ENCODE results near the gene AP2S1.
A peak's percentile ranks its signal among the peaks of the same experiment; 100 is the strongest.
"Not testable (repeated sequence)": the region's sequence is repeated elsewhere in the genome, so short reads cannot be mapped to it uniquely, and the experiment has no call there.

Gene AP2S1

GRCh38 chr19:46867170-46867569, 16.5 kb upstream of the AP2S1 start:
- no peak for DNase-seq

DNA sequence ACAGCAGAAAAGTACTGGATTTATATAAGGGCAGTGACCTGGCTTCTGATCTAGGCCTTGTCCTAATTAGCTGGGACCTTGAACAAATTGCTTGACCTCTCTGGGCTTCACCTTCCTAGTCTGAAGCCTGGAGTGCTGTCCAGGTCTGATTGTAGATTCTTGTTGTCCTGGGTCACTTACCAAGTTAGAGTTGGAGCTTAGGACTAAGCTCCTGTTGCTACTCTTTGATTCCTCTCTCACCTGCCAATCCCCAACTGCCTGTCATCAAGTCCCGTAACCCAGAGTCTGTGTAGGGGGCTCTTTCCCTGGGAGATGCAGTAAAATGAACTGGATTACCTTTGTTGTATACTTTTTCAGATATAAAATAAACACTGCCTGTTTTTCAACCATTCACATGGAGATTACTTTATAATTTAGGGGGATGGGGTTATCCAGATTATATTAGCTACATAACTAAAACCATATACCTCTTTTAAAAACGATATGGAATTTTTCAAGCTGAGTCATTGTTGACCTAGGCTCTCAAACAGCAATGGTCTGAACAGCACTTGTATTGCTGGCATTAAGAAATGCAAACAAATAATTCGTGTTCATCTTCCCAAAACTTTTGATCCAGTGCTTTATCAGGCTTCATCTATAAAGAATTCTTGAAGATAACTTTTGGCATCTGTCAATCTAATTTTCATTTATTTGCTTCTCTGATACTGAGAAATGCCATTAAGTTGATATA, 15.9 kb upstream of the AP2S1 start:
- no peak for DNase-seq

DNA sequence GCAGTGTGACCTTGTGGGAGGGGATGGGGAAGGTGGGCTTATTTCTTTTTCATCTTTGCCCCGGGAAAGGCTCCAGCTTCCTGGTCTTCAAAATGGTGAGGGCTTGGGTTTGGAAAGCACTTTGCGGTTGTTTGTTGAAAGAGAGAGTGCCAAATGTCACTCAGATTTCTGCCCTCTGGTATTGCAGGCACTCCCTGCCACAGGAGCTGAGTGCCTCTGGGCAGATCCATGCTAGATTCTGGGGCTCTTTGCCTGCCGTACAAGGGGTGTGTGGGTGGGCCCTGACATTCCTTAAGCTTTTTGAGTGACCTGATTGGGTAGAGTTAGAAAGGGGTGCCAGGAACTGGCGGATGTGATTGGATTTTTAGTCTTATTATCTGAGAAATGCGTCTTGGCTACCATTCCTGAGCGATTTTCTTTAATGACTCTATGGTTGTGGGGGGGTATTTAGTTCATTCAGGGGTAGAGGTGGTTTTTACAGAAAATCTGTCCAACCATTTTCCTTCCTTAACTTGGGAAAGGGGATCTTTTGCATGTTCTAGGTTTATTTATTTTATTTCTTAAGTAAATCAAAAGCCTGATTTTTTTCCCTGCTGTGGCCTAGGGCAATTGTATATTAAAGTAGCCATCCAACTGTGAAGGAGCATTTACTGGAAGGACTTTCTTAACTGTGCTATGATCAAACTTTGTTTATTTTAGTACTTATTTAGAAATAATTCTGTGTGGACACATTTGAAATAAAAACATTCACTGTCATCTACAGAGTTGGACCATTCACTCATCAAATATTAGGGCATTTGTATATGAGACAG, 13.4 kb upstream of the AP2S1 start:
- DNase-seq = no peak

DNA sequence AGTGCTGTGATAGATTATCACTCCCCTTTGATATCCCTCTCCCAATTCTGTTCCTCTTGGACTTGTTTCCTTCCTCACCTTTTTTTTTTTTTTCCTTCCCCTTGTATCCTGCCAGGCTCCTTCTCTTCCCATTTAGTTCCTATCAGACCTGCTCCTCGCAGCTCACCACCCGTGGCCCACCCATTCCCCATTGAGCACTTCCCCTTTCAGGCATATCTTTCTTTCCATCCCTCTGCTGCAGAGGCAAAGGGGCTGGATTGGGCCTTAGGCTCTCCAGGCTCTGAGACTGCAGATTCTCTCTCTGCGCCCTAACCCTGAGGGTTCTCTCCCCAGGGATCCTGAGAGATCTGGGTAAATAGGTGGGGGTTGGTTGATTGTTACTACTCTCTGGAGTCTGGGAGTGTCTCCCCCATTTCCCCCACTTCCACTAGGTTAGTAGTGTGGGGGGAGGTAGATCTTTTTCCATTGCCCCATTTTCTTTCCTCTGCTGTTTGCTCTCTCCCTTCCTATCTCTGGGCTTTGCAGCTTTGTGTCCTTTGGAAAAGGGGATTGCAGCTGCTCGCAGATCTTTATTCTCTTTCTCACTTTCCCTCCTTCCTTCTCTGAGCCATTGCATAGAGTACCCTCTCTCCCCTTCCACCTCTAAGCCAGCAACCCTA, 12.5 kb upstream of the AP2S1 start:
- DNase-seq = no peak

DNA sequence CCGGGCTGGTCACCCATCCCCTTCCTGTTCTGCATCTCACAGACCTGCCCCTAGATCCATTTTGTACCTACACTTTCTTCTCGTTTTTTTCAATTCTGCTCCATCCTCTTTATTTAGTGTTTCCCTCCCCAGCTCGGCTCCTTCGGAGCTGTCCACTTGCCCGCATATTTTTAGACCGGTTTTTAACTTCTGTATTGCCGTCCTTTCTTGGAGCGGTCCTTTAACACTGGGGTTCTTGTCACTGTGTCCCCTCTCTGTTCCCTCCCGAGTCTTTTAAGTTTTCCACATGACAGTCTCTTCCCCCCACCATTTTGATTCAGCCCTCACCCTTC, 11.8 kb upstream of the AP2S1 start:
- no peak for DNase-seq

DNA sequence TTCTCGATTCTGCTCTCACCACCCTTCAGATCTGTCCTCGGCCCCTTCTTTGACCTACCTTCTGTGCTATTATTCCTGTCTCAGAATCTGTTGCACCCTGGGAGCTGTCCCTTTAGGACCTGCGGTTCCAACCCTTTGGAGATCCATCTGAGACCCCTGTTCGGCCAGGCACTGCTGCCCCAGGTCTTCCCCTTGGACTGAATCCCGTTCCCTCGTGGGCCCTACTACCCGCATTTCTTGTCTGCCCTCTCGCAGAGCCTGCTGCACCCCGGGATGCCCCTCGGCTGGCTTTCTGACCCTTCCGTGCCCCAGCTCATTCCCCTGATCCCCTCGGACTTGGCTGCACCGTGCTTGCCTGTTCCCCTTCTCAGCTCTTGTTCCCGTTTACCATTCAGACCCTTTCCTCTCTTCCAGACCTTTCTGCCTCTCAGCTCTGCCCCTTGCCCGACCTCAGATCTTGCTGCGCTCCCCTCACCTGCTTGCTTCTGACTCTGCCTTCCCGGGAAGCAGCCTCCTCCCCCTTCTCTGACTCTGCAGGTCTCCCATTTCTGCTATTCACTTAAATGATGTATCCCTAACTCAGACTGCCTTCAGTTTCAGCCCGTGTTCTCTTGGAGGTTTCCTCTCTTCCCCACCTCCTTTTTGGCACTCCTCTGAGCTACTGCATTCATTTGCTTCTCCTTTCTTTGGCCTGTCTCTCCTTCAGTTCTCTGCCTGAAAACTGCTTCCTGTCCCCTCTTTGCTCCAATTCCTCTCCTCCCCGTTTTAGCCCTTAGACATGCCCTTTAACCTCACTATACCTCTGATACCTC, 11.3 kb upstream of the AP2S1 start:
- DNase-seq = peak; percentile 14

DNA sequence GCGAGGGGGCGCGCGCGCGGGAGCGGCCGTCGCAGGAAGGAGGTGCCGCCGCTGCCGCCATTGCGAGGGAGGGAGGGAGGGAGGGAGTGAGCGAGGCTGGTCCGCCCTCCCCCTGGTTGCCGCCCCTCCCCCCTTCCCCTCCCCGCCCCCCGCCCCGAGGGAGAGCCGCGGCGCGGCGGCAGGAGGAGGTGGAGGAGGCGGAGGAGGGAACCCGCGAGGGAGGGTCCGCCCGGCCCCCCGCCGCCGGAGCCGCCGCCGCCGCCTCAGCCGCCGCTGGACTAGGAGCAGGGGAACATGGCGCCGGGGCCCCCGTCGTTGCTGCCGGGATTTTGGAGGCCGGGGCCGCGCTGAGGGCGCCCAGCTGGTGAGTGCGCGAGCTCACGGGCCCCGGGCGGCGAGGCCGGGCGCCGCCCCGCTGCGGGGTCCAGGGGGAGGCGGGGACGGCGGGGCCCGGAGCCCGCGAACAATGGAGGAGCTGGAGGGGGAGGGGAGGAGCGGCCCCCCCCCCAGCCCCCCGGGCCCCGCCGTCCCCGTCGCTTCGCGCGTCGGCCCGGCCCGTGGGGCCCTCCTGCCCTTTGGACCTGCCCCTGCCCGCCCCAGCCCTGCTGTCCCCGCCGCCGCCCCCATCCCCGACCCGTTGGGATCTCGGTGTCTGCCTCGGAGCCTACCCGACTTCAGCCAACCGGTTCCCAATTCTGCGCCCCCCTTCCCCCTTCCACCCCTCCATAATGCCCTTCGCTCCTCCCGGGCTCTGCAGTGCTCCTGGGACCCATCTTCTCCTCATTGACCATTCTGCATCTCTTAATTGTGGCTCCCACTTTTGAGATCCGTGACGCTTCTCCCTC, 10.4 kb upstream of the AP2S1 start, which contains the start of gene ARHGAP35:
Gene ARHGAP35 (plus strand): TSS at position 152 of the 845 bp plus-strand sequence. CDS start 57,679 bp downstream, outside the sequence.
- peak; percentile 27 for DNase-seq

- DNase-seq = peak; percentile 96
Measured at GRCh38 chr19:46860125-46860845, 9.6 kb upstream of the AP2S1 start.

GRCh38 chr19:46859637-46860124, 9.0 kb upstream of the AP2S1 start:
- no peak for DNase-seq

- peak; percentile 94 for DNase-seq
Measured at GRCh38 chr19:46856062-46857022, 5.7 kb upstream of the AP2S1 start.

- DNase-seq = not testable (repeated sequence)
Measured at GRCh38 chr19:46854698-46855097, 4.1 kb upstream of the AP2S1 start.

GRCh38 chr19:46852830-46853229, 2.2 kb upstream of the AP2S1 start:
- DNase-seq = no peak

GRCh38 chr19:46849610-46850009, 1.0 kb downstream of the AP2S1 start:
- DNase-seq = no peak

DNA sequence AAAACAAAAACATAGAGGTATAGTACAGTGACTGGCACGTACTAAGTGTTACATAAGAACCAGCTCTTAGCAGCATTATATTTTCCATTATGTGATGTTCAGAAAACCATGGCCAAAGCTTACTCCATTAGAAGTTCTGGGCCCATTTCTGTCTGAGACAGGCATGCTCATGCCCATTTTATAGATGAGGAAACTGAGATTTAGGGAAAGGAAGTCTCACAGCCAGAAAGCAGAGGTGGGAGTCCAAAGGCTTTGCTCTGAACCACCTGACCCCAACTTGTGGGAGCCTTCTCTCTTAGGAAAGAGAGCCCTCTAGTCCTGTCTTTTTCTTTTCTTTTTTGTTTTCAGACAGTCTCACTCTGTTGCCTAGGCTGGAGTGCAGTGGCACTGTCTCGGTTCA, 2.3 kb downstream of the AP2S1 start:
- DNase-seq = no peak

GRCh38 chr19:46847528-46847927, 3.1 kb downstream of the AP2S1 start:
- no peak for DNase-seq

DNA sequence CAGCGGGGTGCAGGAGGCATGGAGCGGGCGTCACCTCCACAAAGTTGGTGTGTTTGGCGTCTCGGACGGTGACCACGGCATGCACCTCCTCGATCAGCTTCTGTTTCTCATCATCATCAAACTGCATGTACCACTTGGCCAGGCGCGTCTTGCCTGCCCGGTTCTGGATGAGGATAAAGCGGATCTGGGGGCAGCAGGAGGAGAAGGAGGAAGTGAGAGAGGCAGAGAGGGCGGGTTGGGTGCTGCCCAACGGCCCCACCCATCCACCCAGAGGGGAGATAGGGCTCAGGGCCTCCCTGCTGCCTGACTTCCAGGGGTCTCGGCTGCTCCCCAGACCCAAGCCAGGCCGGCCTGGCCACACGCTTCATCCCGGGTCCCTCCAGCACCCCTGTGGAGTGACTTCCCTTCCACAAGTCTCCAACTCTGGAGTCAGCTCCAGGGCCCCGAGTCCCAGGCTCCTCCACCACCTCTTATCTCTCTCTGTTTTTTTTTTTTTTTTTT, 4.6 kb downstream of the AP2S1 start:
- DNase-seq = no peak

DNA sequence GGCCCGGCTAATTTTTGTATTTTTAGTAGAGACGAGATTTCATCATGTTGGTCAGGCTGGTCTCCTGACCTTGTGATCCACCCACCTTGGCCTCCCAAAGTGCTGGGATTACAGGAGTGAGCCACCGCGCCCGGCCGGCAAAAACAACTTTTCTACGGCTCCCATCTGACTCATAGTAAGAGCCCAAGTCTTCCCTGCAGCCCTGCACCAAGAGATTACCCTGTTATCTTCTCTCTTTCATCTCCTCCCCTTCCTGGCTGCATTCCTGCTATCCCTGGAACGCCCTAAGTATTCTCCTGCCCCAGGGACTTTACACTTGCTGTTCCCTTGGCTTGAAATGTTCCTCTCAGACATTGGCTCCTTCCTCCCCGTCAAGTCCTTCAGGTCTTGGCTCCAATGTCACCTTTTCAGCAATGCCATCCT, 6.6 kb downstream of the AP2S1 start:
- DNase-seq = no peak

DNA sequence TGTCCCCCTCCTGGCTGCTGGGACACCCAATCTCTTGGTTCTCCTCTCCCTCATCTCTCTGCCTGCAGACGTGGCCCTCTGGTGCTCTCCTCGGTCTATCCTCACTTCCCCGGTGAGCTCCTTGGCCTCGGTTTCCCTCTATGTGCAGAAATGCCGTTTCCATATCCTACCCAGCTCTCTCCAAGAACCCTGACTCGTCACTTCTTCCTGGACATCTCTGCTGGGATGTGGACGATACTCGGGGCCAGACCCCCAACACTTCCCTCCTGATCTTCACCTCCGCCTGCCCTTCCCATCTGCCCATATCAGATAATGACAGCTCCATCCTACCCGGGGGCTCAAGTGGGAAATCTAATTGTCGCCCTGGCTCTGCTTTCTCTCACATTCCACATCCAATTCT, 7.9 kb downstream of the AP2S1 start:
- no peak for DNase-seq

- no peak for DNase-seq
Measured at GRCh38 chr19:46841458-46842083, 9.1 kb downstream of the AP2S1 start.
